Esophagus squamous epithelium (tissue), 4 donors: Measurements from ENCODE around the gene ZBBX.

ENCODE experiments used
- CTCF ChIP-seq, 6 experiments: fragments of 450-650 bp in 4 of 6; fragments of 200-600 bp in 2 of 6; sonication (generic) in 2 of 6; IDR thresholded peaks; one replicate each; pipeline ENCODE4 v1.5.1; 2016 to 2019; ENCODE audit warnings: antibody characterized with exemption in 6 of 6, mild to moderate bottlenecking in 4 of 6, moderate library complexity in 4 of 6
- POLR2A ChIP-seq, 4 donors: fragments of 450-650 bp; IDR thresholded peaks; one replicate each; pipeline ENCODE4 v1.6.1; 2017; ENCODE audit warnings: antibody characterized with exemption in 4 of 4, mild to moderate bottlenecking in 4 of 4, moderate library complexity in 3 of 4

DNA sequence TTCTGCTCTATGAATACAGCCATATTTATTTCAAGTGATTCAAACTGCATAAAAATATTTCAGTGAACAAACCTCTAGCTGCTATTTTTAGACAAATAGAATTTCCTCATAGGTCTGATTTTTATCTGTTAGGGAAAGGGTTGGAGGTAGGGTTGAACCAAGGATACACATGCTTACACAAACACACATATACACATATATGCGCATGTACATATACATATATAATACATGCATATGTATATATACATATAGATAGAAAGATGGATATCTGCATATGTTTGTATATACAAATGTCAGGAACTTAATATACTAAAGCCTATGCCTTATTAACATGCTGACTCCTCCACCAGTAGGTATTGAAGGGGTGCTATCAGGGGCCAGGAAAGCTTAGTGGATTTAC lies 18.1 kb downstream of the ZBBX start:
- TF ChIP-seq CTCF (IDR thresholded peaks at IDR 0.05) (no peak), POLR2A (IDR thresholded peaks at IDR 0.05) (no peak)
